ENCODE data around the gene NXPE4.
"Not testable (repeated sequence)": the region's sequence is repeated elsewhere in the genome, so short reads cannot be mapped to it uniquely, and the experiment has no call there.

The NXPE4 gene

GRCh38 chr11:114595571-114595970 is at the start of gene NXPE4:
TSS of gene NXPE4 (minus strand) at chr11:114595786. CDS start at chr11:114594759, 1,027 bp downstream.
- DNase-seq, result no peak

DNA sequence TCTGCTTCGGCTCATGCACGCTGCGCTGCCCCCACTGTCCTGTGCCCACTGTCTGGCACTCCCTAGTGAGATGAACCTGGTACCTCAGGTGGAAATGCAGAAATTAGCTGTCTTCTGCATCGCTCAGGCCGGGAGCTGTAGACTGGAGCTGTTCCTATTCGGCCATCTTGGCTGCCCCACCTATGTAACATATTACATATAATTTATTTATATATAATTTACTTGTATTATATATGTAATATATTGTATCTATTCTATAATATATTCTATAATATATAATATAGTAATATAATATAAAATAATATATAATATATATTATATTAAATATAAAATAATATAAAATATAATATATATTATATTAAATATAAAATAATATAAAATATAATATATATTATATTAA is 43.9 kb upstream of the NXPE4 start:
- not testable (repeated sequence) for DNase-seq

DNA sequence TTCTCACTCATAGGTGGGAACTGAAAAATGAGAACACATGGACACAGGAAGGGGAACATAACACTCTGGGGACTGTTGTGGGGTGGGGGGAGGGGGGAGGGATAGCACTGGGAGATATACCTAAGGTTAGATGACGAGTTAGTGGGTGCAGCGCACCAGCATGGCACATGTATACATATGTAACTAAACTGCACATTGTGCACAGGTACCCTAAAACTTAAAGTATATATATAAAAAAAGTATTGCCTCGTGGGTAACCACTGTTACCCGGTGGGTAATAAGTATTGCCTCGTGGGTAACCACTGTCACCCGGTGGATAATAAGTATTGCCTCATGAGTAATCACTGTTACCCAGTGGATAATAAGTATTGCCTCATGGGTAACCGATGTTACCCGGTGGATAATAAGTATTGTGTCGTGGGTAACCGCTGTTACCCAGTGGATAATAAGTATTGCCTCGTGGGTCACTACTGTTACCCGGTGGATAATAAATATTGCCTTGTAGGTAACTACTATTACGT is 35.9 kb upstream of the NXPE4 start:
- not testable (repeated sequence) for DNase-seq

- DNase-seq, result no peak
Measured at GRCh38 chr11:114625294-114625693, 29.7 kb upstream of the NXPE4 start.

- DNase-seq, result no peak
Measured at GRCh38 chr11:114624455-114625207, 29.0 kb upstream of the NXPE4 start.

DNA sequence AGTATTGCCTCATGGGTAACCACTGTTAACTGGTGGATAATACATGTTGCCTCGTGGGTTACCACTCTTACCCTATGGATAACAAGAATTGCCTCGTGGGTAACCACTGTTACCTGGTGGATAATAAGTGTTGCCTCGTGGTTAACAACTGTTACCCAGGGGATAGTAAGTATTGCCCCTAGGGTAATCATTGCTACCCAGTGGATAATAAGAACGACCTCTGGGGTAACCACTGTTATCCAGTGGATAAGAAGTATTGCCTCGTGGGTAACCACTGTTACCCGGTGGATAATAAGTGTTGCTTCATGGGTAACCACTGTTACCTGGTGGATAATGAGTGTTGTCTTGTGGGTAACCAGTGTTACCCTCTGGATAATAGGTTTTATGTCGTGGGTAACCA is 28.1 kb upstream of the NXPE4 start:
- DNase-seq, result no peak

DNA sequence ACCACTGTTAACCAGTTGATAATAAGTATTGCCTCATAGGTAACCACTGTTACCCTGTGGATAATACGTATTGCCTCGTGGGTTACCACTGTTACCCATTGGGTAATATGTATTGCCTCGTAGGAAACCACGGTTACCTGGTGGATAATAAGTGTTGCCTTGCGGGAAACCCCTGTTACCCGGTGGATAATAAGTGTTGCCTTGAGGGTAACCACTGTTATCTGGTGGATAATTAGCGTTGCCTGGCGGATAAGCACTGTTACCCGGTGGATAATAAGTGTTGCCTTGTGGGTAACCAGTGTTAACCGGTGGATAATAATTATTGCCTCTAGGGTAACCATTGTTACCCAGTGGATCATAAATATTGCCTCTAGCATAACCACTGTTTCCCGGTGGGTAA is 27.3 kb upstream of the NXPE4 start:
- DNase-seq, result no peak

DNA sequence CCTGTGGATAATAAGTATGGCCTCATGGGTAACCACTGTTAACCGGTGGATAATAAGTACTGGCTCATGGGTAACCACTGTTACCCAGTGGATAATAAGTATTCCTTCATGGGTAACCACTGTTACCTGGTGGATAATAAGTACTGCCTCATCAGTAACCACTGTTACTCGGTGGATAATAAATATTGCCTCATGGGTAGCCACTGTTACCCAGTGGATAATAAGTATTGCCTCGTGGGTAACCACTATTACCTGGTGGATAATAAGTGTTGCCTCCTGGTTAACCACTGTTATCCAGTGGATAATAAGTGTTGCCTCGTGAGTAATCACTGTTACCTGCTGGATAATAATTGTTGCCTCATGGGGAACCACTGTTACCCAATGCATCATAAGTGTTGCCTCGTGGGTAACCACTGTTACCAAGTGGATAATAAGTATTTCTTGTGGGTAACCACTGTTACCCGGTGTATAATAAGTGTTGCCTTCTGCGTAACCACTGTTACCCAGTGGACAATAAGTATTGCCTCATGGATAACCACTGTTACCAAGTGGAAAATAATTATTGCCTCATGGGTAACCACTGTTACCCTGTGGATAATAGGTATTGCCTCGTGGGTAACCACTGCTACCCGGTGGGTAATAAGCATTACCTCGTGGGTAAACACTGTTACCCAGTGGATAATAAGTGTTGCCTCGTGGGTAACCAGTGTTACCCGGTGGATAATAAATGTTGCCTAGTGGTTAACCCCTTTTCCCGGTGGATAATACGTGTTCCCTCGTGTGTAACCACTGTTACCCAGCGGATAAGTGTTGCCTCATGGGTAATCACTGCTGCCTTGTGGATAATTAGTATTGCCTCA is 26.6 kb upstream of the NXPE4 start:
- no peak for DNase-seq

- DNase-seq, result no peak
Measured at GRCh38 chr11:114621072-114621471, 25.5 kb upstream of the NXPE4 start.

GRCh38 chr11:114619659-114620173 is 24.1 kb upstream of the NXPE4 start:
- DNase-seq, result no peak

DNA sequence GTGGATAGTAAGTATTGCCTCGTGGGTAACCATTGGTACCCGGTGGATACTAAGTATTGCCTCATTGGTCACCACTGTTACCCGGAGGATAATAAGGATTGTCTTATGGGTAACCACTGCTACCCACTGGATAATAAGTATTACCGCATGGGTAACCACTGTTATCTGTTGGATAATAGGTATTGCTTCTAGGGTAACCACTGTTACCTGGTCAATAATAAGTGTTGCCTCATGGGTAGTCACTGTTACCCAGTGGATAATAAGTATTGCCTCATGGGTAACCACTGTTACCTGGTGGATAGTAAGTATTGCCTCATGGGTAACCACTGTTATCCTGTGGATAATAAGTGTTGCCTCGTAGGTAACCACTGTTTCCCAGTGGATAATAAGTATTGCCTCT is 22.6 kb upstream of the NXPE4 start:
- DNase-seq, result no peak

DNA sequence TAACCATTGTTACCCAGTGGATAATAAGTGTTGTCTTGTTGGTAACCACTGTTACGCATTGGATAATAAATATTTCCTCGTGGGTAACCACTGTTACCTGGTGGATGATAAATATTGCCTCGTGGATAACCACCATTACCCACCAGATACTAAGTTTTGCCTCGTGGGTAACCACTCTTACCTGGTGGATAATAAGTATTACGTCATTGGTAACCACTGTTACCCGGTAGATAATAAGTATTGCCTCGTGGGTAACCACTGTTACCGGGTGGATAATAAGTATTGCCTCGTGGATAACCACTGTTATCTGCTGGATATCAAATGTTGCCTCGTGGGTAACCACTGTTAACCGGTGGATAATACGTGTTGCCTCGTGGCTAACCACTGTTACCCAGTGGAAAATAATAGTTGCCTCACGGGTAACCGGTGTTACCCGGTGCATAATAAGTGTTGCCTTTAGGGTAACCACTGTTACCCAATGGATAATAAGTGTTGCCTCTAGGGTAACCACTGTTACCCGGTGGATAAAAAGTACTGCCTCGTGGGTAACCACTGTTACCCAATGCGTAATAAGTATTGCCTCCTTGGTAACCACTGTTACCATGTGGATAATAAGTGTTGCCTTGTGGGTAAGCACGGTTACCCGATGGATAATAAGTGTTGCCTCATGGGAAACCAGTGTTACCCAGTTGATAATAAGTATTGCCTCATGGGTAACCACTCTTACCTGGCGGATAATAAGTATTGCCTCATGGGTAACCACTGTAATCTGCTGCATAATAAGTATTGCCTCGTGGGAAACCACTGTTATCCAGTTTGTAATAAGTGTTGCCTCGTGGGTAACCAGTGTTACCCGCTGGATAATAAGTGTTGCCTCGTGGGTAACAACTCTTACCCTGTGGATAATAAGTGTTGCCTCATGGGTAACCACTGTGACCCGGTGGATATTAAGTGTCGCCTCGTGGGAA is 21.9 kb upstream of the NXPE4 start:
- no peak for DNase-seq

DNA sequence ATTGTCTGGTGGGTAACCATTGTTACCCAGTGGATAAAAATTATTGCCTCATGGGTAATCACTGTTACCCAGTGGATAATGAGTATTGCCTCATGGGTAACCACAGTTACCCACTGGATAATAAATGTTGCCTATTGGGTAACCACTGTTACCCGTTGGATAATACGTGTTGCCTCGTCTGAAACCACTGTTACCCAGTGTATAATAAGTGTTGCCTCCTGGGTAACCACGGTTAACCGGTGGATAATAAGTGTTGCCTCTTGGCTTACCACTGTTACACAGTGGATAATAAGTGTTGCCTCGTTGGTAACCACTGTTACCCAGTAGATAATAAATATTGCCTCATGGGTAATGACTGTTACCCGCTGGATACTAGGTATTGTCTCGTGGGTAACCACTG is 20.9 kb upstream of the NXPE4 start:
- DNase-seq, result no peak

DNA sequence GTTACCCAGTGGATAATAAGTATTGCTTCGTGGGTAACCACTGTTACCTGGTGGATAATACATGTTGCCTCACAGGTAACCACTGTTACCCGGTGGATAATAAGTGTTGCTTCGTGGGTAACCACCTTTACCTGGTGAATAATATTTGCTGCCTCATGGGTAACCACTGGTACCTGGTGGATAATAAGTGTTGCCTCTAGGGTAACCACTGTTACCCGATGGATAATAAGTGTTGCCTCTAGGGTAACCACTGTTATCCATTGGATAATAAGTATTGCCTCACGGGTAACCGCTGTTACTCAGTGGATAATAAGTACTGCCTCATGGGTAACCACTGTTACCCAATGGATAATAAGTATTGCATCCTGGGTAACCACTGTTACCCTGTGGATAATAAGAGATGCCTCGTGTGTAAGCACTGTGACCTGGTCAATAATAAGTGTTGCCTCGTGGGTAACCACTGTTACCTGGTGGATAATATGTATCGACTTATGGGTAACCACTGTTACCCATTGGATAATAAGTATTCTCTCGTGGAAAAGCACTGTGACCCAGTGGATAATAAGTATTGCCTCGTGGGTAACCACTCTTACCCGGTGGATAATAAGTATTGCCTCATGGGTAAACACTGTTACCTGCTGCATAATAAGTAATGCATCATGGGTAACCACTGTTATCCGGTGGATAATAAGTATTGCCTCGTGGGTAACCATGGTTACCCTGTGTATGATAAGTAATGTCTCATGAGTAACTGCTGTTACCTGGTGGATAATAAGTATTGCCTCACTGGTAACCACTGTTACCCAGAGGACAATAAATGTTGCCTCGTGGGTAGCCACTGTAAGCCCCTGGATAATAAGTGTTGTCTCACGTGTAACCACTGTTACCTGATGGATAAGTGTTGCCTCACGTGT is 20.1 kb upstream of the NXPE4 start:
- no peak for DNase-seq

DNA sequence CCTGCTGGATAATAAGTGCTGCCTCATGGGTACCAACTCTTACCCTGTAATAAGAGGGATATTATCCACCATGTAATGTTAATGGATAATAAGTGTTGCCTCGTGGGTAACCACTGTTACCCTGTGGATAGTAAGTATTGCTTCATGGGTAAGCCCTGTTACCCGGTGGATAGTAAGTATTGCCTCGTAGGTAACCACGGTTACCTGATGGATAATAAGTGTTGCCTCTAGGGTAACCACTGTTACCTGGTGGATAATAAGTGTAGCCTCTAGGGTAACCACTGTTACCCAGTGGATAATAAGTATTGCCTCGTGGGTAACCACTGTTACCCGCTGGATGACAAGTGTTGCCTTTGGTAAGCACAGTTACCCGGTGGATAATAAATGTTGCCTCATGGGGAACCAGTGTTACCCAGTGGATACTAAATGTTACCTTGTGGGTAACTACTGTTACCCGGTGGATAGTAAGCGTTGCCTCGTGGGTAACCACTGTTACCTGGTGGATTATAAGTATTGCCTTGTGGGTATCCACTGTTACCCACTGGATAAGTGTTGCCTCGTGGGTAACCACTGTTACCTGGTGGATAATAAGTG is 18.6 kb upstream of the NXPE4 start:
- DNase-seq, result no peak

DNA sequence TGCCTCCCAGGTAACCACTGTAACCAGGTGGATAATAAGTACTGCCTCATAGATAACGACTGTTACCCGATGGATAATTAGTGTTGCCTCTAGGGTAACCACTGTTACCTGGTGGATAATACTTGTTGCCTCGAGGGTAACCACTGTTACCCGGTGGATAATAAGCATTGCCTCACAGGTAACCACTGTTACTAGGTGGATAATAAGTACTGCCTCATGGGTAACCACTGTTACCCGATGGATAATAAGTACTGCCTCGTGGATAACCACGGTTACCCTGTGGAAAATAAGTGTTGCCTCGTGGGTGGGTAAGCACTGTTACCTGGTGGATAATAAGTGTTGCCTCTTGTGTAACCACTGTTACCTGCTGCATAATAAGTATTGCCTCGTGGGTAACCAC is 17.5 kb upstream of the NXPE4 start:
- DNase-seq, result not testable (repeated sequence)

DNA sequence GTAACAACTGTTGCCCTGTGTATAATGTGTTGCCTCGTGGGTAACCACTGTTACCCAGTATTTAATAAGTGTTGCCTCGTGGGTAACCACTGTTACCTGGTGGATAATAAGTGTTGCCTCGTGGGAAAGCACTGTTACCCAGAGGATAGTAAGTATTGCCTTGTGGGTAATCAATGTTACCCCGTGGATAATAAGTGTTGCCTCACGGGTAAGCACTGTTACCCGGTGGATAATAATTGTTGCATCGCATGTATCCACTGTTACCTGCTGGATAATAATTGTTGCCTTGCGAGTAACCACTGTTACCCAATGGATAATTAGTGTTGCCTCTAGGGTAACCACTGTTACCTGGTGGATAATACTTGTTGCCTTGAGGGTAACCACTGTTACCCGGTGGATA is 17.1 kb upstream of the NXPE4 start:
- DNase-seq, result no peak

GRCh38 chr11:114612199-114612598 is 16.6 kb upstream of the NXPE4 start:
- not testable (repeated sequence) for DNase-seq

GRCh38 chr11:114610984-114611944 is 15.7 kb upstream of the NXPE4 start:
- no peak for DNase-seq

DNA sequence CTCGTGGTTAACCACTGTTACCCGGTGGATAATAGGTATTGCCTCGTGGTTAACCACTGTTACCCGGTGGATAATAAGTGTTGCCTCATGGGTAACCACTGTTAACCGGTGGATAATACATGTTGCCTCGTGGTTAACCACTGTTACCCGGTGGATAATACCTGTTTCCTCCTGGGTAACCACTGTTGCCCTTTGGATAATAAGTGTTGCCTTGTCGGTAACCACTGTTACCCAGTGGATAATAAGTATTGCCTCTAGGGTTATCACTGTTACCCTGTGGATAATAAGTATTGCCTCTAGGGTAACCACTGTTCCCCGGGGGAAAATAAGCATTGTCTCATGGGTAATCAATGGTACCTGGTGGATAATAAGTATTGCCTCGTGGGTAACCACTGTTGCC is 15.0 kb upstream of the NXPE4 start:
- no peak for DNase-seq
